GM12874 (cell line): ENCODE results near the gene ARMH1.

Source experiments
- CTCF ChIP-seq: IDR thresholded peaks from 2 replicates; pipeline ENCODE4 v1.5.1; 2011; ENCODE audit warnings: low read depth, mild to moderate bottlenecking, control low read depth, low read length, moderate library complexity; ENCODE audit not compliant: insufficient read depth

ARMH1 gene

GRCh38 chr1:44651069-44651468, 23.4 kb upstream of the ARMH1 start:
- TF ChIP-seq CTCF = no peak

GRCh38 chr1:44652445-44653106, 21.9 kb upstream of the ARMH1 start:
- peak; percentile 98 for TF ChIP-seq CTCF

- no peak for TF ChIP-seq CTCF
These were observed 21.2 kb upstream of the ARMH1 start for GRCh38 chr1:44653107-44653964.

- TF ChIP-seq CTCF = no peak
These were observed 19.8 kb upstream of the ARMH1 start for GRCh38 chr1:44654621-44655187.

- TF ChIP-seq CTCF = peak; percentile 92
These were observed 18.9 kb upstream of the ARMH1 start for GRCh38 chr1:44655609-44656008.

GRCh38 chr1:44659566-44659965, 14.9 kb upstream of the ARMH1 start:
- no peak for TF ChIP-seq CTCF

- TF ChIP-seq CTCF = no peak
These were observed 14.3 kb upstream of the ARMH1 start for GRCh38 chr1:44660176-44660575.
